K562 (cell line): ENCODE data around the gene ADIPOQ. TPM values are rescaled to one million over a fixed set of nuclear protein-coding genes. Genes with fewer than 3 reads are reported as not detected.
A peak's percentile ranks its signal among the peaks of the same experiment; 100 is the strongest.

Experiments used
- E2F3 ChIP-seq: fragments of 250-450 bp; sonication (Bioruptor Pico); IDR thresholded peaks from 2 replicates; pipeline ENCODE4 v1.4.0; 2020; ENCODE audit warnings: mild to moderate bottlenecking
- HCFC1 ChIP-seq: IDR thresholded peaks from 2 replicates; pipeline ENCODE4 v1.6.1; 2012; ENCODE audit warnings: low read depth, low read length, improper control_type of control experiment
- MECOM ChIP-seq: fragments of 250-450 bp; sonication (Bioruptor Pico); IDR thresholded peaks from 2 replicates; pipeline ENCODE4 v1.8.0; 2022; ENCODE audit warnings: inconsistent platforms
- MEF2D ChIP-seq: conservative IDR thresholded peaks from 2 replicates; pipeline ENCODE4 v1.6.1; 2016; ENCODE audit warnings: low read depth, missing genetic modification characterization, missing compliant biosample characterization
- NUFIP1 ChIP-seq: fragments of 450-650 bp; IDR thresholded peaks from 2 replicates; pipeline ENCODE4 v1.6.1; 2018; ENCODE audit not compliant: partially characterized antibody
- POLR2B ChIP-seq: fragments of 450-650 bp; IDR thresholded peaks from 2 replicates; pipeline ENCODE4 v1.6.1; 2018; ENCODE audit warnings: low read depth; ENCODE audit not compliant: partially characterized antibody
- RBM25 ChIP-seq: fragments of 200-400 bp; formaldehyde crosslinking; IDR thresholded peaks from 2 replicates; pipeline ENCODE4 v1.6.1; 2018; ENCODE audit warnings: low read length, low read depth, moderate library complexity; ENCODE audit not compliant: severe bottlenecking
- RFX1 ChIP-seq: fragments of 450-650 bp; IDR thresholded peaks from 2 replicates; pipeline ENCODE4 v1.6.1; 2016; ENCODE audit warnings: mild to moderate bottlenecking, moderate library complexity
- ZBTB8A ChIP-seq: fragments of 450-650 bp; IDR thresholded peaks from 2 replicates; pipeline ENCODE4 v1.6.1; 2018; ENCODE audit warnings: mild to moderate bottlenecking, moderate library complexity; ENCODE audit not compliant: partially characterized antibody
- ZNF12 ChIP-seq: sonication (generic); formaldehyde crosslinking; IDR thresholded peaks from 2 replicates; pipeline ENCODE4 v1.4.0; 2020; ENCODE audit warnings: mild to moderate bottlenecking, missing genetic modification reagents
- ZNF778 ChIP-seq: fragments of 450-650 bp; formaldehyde crosslinking; IDR thresholded peaks from 2 replicates; pipeline ENCODE4 v1.4.0; 2020; ENCODE audit warnings: mild to moderate bottlenecking, moderate library complexity
- polyA plus RNA-seq, 8 experiments: library from polyadenylated mRNA; depleted of rRNA in 4 of 8; stranded (reverse) in 5 of 8; unstranded in 3 of 8; fragments of >200 nt; fragmentation: Nextera tagmentation in 2 of 8; fragmentation: Illumina TruSeq in 1 of 8; extraction: Ambion mirVana in 2 of 8; extraction: Trizol in 1 of 8; gene quantifications; 2 replicates each; pipeline versions ENCODE4 v1.2.1 to v1.2.3, GENCODE V29; 2011 to 2014; ENCODE audit warnings: inconsistent platforms in 1 of 8, missing spikeins in 1 of 8
- total RNA-seq, 7 experiments: library from RNA; depleted of rRNA in 6 of 7; stranded (reverse); fragments of >200 nt in 6 of 7; fragmentation: Illumina TruSeq in 2 of 7; extraction: Trizol in 2 of 7; gene quantifications; 2 replicates each; pipeline versions ENCODE4 v1.2.1 to v1.2.3, GENCODE V29; 2011 to 2021; ENCODE audit warnings: low replicate concordance in 1 of 7
- TF ChIP-seq, protein P1 (sequence below): sonication (generic); formaldehyde crosslinking; IDR thresholded peaks from 2 replicates; pipeline ENCODE4 v1.8.0; 2023; ENCODE audit warnings: missing genetic modification reagents, mild to moderate bottlenecking, borderline replicate concordance
- TF ChIP-seq, protein P2 (sequence below): fragments of 450-650 bp; IDR thresholded peaks from 2 replicates; pipeline ENCODE4 v1.6.1; 2016
- TF ChIP-seq, protein P3 (sequence below): sonication (generic); formaldehyde crosslinking; IDR thresholded peaks from 2 replicates; pipeline ENCODE4 v1.8.0; 2022; ENCODE audit warnings: mild to moderate bottlenecking, missing genetic modification reagents
- TF ChIP-seq, protein P4 (sequence below): sonication (generic); formaldehyde crosslinking; IDR thresholded peaks from 2 replicates; pipeline ENCODE4 v1.8.0; 2022; ENCODE audit warnings: missing genetic modification reagents, mild to moderate bottlenecking, borderline replicate concordance
- TF ChIP-seq, protein P5 (sequence below): fragments of 450-650 bp; IDR thresholded peaks from 2 replicates; pipeline ENCODE4 v1.6.1; 2017; ENCODE audit warnings: mild to moderate bottlenecking, moderate library complexity
- TF ChIP-seq, protein P6 (sequence below): sonication (generic); formaldehyde crosslinking; IDR thresholded peaks from 2 replicates; pipeline ENCODE4 v1.8.1; 2023; ENCODE audit warnings: mild to moderate bottlenecking, missing genetic modification reagents

The ADIPOQ gene
- total and polyA plus RNA-seq, 9 of the 15 experiments (the other 6 are each of a cell fraction or from before 2014, with no cell fraction given), result 0.01 to 0.04 (median 0.03) TPM; not detected in 4

DNA sequence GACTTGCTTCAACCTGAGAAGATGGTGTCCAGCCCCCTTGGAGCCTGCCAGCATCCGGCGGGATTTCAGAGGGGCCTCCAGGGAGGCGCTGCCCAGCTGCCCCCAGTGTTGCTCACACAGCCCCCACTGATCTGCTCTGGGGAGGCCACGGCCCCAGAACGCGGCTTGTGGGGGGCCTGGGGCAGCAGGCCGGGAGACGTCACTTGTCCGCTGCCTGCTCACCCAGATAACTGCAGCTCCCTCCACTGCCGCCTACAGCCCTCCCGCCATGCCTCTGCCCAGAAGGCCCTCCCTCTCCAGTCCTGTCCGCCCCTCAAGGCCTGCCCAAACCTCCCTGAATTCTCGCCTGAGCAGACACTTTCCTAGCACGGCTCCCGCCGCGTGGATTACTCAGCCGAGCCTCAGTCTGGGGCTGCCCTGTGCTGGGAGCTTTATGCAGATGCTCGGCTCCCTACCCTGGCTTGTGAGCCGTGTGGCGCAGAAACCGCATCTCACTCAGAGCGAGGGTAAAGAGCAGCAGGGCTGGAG is 17.2 kb upstream of the ADIPOQ start (continued):
- TF ChIP-seq ZNF778 (no peak), ZBTB8A (no peak), MEF2D (tag) (no peak), HCFC1 (no peak), E2F3 (CRISPR knock-in tag) (no peak), MECOM (CRISPR knock-in tag) (no peak), ZNF12 (CRISPR knock-in tag) (0 out of 2 replicates have a peak, but pooled peaks have one; percentile 39), RFX1 (no peak), NUFIP1 (no peak), RBM25 (no peak), POLR2B (no peak)
- TF ChIP-seq, protein P1, sequence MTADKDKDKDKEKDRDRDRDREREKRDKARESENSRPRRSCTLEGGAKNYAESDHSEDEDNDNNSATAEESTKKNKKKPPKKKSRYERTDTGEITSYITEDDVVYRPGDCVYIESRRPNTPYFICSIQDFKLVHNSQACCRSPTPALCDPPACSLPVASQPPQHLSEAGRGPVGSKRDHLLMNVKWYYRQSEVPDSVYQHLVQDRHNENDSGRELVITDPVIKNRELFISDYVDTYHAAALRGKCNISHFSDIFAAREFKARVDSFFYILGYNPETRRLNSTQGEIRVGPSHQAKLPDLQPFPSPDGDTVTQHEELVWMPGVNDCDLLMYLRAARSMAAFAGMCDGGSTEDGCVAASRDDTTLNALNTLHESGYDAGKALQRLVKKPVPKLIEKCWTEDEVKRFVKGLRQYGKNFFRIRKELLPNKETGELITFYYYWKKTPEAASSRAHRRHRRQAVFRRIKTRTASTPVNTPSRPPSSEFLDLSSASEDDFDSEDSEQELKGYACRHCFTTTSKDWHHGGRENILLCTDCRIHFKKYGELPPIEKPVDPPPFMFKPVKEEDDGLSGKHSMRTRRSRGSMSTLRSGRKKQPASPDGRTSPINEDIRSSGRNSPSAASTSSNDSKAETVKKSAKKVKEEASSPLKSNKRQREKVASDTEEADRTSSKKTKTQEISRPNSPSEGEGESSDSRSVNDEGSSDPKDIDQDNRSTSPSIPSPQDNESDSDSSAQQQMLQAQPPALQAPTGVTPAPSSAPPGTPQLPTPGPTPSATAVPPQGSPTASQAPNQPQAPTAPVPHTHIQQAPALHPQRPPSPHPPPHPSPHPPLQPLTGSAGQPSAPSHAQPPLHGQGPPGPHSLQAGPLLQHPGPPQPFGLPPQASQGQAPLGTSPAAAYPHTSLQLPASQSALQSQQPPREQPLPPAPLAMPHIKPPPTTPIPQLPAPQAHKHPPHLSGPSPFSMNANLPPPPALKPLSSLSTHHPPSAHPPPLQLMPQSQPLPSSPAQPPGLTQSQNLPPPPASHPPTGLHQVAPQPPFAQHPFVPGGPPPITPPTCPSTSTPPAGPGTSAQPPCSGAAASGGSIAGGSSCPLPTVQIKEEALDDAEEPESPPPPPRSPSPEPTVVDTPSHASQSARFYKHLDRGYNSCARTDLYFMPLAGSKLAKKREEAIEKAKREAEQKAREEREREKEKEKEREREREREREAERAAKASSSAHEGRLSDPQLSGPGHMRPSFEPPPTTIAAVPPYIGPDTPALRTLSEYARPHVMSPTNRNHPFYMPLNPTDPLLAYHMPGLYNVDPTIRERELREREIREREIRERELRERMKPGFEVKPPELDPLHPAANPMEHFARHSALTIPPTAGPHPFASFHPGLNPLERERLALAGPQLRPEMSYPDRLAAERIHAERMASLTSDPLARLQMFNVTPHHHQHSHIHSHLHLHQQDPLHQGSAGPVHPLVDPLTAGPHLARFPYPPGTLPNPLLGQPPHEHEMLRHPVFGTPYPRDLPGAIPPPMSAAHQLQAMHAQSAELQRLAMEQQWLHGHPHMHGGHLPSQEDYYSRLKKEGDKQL (CRISPR knock-in tag), result no peak
- TF ChIP-seq, protein P2, sequence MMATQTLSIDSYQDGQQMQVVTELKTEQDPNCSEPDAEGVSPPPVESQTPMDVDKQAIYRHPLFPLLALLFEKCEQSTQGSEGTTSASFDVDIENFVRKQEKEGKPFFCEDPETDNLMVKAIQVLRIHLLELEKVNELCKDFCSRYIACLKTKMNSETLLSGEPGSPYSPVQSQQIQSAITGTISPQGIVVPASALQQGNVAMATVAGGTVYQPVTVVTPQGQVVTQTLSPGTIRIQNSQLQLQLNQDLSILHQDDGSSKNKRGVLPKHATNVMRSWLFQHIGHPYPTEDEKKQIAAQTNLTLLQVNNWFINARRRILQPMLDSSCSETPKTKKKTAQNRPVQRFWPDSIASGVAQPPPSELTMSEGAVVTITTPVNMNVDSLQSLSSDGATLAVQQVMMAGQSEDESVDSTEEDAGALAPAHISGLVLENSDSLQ, result peak; percentile 17; the same call in 1 of the 2 replicates
- TF ChIP-seq, protein P3, sequence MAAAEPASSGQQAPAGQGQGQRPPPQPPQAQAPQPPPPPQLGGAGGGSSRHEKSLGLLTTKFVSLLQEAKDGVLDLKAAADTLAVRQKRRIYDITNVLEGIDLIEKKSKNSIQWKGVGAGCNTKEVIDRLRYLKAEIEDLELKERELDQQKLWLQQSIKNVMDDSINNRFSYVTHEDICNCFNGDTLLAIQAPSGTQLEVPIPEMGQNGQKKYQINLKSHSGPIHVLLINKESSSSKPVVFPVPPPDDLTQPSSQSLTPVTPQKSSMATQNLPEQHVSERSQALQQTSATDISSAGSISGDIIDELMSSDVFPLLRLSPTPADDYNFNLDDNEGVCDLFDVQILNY (CRISPR knock-in tag), result 0 out of 2 replicates have a peak, but pooled peaks have one; percentile 8
- TF ChIP-seq, protein P4, sequence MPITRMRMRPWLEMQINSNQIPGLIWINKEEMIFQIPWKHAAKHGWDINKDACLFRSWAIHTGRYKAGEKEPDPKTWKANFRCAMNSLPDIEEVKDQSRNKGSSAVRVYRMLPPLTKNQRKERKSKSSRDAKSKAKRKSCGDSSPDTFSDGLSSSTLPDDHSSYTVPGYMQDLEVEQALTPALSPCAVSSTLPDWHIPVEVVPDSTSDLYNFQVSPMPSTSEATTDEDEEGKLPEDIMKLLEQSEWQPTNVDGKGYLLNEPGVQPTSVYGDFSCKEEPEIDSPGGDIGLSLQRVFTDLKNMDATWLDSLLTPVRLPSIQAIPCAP (CRISPR knock-in tag), result no peak
- TF ChIP-seq, protein P5, sequence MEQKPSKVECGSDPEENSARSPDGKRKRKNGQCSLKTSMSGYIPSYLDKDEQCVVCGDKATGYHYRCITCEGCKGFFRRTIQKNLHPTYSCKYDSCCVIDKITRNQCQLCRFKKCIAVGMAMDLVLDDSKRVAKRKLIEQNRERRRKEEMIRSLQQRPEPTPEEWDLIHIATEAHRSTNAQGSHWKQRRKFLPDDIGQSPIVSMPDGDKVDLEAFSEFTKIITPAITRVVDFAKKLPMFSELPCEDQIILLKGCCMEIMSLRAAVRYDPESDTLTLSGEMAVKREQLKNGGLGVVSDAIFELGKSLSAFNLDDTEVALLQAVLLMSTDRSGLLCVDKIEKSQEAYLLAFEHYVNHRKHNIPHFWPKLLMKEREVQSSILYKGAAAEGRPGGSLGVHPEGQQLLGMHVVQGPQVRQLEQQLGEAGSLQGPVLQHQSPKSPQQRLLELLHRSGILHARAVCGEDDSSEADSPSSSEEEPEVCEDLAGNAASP, result no peak
- TF ChIP-seq, protein P6, sequence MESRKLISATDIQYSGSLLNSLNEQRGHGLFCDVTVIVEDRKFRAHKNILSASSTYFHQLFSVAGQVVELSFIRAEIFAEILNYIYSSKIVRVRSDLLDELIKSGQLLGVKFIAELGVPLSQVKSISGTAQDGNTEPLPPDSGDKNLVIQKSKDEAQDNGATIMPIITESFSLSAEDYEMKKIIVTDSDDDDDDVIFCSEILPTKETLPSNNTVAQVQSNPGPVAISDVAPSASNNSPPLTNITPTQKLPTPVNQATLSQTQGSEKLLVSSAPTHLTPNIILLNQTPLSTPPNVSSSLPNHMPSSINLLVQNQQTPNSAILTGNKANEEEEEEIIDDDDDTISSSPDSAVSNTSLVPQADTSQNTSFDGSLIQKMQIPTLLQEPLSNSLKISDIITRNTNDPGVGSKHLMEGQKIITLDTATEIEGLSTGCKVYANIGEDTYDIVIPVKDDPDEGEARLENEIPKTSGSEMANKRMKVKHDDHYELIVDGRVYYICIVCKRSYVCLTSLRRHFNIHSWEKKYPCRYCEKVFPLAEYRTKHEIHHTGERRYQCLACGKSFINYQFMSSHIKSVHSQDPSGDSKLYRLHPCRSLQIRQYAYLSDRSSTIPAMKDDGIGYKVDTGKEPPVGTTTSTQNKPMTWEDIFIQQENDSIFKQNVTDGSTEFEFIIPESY (CRISPR knock-in tag), result peak; percentile 31; the same call in 1 of the 2 replicates
